SJCRH30 (cell line): ENCODE data around the gene KATNAL1. TPM values are rescaled to one million over a fixed set of nuclear protein-coding genes. Genes with fewer than 3 reads are reported as not detected.

ENCODE experiments used
- DNase-seq, 2 experiments: peaks; one replicate each; pipeline ENCODE4 v3.0.0-alpha.2; 2015 to 2020
- H3K27ac ChIP-seq: fragments of 250-450 bp; sonication (Bioruptor Pico); 2 replicates; pipeline ENCODE4 v1.5.1; 2020; ENCODE audit warnings: mild to moderate bottlenecking, moderate library complexity
- H3K27me3 ChIP-seq: fragments of 250-450 bp; sonication (Bioruptor Pico); 2 replicates; pipeline ENCODE4 v1.5.1; 2020; ENCODE audit warnings: mild to moderate bottlenecking, moderate library complexity
- H3K36me3 ChIP-seq: fragments of 250-450 bp; sonication (Bioruptor Pico); 2 replicates; pipeline ENCODE4 v1.5.1; 2020; ENCODE audit warnings: mild to moderate bottlenecking, moderate library complexity
- H3K4me1 ChIP-seq: fragments of 250-450 bp; sonication (Bioruptor Pico); 2 replicates; pipeline ENCODE4 v1.5.1; 2020; ENCODE audit warnings: mild to moderate bottlenecking, moderate library complexity
- H3K4me3 ChIP-seq: fragments of 250-450 bp; sonication (Bioruptor Pico); 2 replicates; pipeline ENCODE4 v1.5.1; 2020; ENCODE audit warnings: mild to moderate bottlenecking, moderate library complexity
- H3K9me3 ChIP-seq: fragments of 250-450 bp; sonication (Bioruptor Pico); replicated peaks from 2 replicates; pipeline ENCODE4 v1.5.1; 2020; ENCODE audit warnings: mild to moderate bottlenecking, moderate library complexity
- total RNA-seq: library from RNA; depleted of rRNA; stranded (reverse); fragments of >200 nt; shearing (Covaris generic); gene quantifications from 2 replicates; pipeline ENCODE4 v1.2.3, GENCODE V29; 2014

The KATNAL1 gene
- total RNA-seq, 1 experiment from 2014 or later, result 20.3 TPM

DNA sequence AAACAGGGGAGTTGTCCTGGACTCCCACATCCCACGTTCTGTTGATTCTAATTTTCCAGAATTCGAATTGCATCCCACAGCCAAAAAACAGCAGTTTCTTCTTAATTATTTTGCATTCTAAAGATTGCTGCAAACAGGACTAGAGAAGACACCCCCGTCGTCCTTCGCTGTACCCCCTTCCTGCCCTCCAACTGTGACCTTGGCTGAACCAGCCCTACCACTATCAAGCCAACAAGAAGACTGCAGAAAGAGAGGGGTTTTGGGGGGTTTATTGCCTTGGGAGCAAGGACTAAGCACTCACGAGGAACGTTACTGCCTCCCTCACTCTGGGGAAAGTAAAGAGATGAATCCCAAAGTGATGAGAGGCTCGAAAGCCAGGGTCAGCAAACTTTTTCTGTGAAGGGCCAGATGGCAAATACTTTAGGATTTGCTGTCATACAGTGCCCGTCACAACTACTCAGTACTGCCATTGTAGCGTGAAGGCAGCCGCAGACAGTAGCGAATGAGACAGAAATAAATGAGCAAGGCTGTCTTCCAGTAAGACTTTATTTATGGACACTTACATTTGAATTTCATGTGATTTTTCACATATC, 32.5 kb upstream of the KATNAL1 start:
- no peaks in the 10 kb centered on the region for H3K36me3 ChIP-seq
- H3K4me3 ChIP-seq, result no peak overlapping the region
- H3K9me3 ChIP-seq, result no peaks in the 10 kb centered on the region
- H3K27ac ChIP-seq, result no peak overlapping the region
- H3K27me3 ChIP-seq, result no peaks in the 10 kb centered on the region
- no peaks in the 10 kb centered on the region for H3K4me1 ChIP-seq
- DNase-seq, result no peak

DNA sequence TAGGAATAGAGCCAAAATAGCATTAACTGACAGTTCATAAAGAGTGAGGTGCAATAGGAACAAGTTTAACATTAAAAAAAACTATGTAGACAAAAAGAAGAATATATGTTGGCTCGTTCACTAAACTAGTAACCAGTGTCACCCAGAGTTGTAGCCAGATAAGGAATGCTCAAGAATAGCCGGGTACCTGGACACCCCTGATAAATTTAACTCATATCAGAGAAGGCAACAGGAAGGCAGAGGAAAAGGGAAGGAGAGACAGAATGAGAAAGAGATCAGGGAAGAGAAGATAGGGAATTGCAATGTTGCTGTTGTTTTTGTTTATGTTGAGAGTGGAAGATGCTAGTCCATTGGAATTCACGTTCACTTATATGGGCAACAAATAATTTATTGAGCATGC, 31.6 kb upstream of the KATNAL1 start:
- no peaks in the 10 kb centered on the region for H3K9me3 ChIP-seq
- DNase-seq, result no peak
- H3K36me3 ChIP-seq, result no peaks in the 10 kb centered on the region
- no peaks in the 10 kb centered on the region for H3K27me3 ChIP-seq
- no peak overlapping the region for H3K4me3 ChIP-seq
- no peak overlapping the region for H3K27ac ChIP-seq
- no peaks in the 10 kb centered on the region for H3K4me1 ChIP-seq

DNA sequence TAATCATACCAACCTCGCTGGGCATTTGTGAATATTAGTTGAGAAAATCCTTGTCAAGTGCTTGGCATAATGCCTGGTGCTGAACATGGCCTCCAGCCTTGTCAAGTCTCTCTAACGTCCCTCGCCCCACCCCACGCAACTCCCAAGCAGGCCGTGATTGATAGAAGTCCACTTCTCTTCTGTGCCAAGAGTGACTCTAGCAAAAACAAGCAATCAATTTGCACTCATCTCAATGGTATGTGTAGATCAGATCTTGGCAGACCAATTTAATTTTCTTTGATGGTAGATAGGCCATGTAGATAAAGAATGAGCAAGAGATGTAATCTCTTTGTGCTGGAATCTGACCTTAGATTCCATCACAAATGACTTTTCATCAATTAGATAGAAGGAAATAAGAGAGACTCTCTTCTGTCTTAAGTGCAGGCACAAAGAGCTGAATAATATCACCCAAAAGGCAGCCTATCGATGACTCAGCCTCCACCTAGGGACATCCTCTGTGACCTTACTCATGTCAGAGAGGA, 31.0 kb upstream of the KATNAL1 start:
- Histone ChIP-seq H3K27me3 (no peaks in the 10 kb centered on the region), H3K4me1 (no peaks in the 10 kb centered on the region), H3K36me3 (no peaks in the 10 kb centered on the region), H3K4me3 (no peak overlapping the region), H3K9me3 (no peaks in the 10 kb centered on the region), H3K27ac (no peak overlapping the region)
- no peak for DNase-seq

DNA sequence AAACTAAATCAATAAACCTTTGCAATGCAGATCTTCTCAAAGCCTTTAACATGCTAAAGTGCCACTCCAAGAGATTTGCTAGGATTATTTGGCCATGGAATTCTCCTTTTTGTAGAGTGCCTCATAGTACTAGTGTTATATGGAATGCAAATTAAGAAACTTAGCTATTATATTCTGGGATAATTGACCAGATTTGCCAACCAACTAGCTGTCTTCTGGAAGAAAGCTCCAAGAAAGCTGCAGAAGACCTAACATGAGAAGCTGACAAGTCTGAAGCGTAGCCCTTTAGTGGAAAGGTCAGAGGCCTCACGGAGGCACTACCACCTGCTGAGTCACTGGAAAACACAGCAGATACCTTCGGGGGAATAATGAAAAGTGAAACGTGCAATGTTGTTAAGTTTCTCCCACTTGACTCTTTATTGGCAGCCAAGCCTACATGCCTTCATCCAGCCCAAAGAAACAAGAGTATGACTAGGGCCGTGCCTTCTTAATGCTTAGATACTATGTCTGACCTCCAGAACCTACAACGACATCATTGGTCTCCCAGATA, 29.8 kb upstream of the KATNAL1 start:
- no peak overlapping the region for H3K27ac ChIP-seq
- no peaks in the 10 kb centered on the region for H3K4me1 ChIP-seq
- no peak for DNase-seq
- H3K4me3 ChIP-seq, result no peak overlapping the region
- H3K36me3 ChIP-seq, result no peaks in the 10 kb centered on the region
- no peaks in the 10 kb centered on the region for H3K9me3 ChIP-seq
- no peaks in the 10 kb centered on the region for H3K27me3 ChIP-seq

DNA sequence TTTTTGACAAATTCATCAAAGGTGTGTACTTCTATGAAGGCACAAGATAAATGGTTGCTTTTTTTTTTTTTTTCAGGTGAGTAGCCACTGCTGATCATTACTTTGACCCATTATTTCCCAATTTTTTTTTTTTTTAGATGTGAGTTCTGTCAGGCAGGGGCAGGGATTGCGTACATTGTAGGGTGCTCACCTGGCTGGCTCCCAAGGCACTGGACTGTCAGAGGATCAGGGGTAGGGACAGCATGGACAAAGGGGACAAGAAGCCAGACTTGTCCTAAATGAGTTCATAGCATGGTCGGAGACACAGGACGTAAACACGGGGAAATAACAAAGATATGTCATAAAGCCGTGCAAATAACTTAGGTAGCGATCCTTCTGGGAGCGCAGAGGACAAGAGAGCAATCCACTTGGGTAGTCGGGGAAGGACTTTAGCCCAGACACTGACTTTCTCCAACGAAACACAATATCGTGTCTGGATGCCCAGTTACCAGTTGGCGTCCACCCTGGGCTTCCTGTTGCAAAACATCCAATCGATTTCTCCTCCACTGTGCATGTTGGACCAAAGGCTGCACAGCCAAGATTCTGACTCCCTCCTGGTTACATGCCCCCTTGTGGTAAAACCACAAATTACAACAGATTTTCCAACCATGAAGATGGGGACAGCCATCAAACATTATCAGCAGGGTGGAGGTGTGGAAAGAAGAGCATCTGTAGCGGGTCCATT, 27.5 kb upstream of the KATNAL1 start:
- Histone ChIP-seq H3K27me3 (no peaks in the 10 kb centered on the region), H3K4me3 (no peak overlapping the region), H3K4me1 (no peaks in the 10 kb centered on the region), H3K27ac (no peak overlapping the region), H3K9me3 (no peaks in the 10 kb centered on the region; the same call in 1 of the 2 replicates), H3K36me3 (no peaks in the 10 kb centered on the region)
- DNase-seq, result peak; percentile 40 to 78

DNA sequence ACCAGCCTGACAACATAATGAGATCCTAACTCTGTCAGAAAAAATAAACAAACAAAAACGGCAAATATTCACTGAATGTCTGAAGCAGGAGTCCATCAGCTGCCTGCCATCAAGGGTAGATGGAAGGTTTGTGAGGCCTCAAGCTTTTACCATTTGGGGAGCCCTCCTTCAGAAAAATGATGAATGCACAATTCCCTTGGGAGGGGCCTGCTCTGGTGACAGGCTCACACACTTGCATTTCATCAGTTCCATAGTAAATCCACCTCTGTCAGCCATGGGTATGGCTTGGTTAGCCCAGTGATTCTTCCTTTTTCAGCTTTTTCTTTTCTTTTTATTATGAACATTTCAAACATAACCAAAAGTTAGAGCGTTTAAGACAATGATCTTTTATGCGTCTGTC, 26.3 kb upstream of the KATNAL1 start:
- H3K36me3 ChIP-seq, result no peaks in the 10 kb centered on the region
- H3K4me3 ChIP-seq, result no peak overlapping the region

GRCh38 chr13:30332456-30333143, 25.2 kb upstream of the KATNAL1 start:
- H3K9me3 ChIP-seq, result no peaks in the 10 kb centered on the region; the same call in 1 of the 2 replicates
- H3K4me3 ChIP-seq, result no peak overlapping the region
- no peak for DNase-seq
- H3K27me3 ChIP-seq, result no peaks in the 10 kb centered on the region
- no peaks in the 10 kb centered on the region; the same call in 1 of the 2 replicates for H3K4me1 ChIP-seq
- no peaks in the 10 kb centered on the region for H3K36me3 ChIP-seq
- no peak overlapping the region for H3K27ac ChIP-seq

More for the DNA sequence above, 26.3 kb upstream of the KATNAL1 start:
- H3K27me3 ChIP-seq, result no peaks in the 10 kb centered on the region
- H3K4me1 ChIP-seq, result no peaks in the 10 kb centered on the region; the same call in 1 of the 2 replicates
- H3K9me3 ChIP-seq, result no peaks in the 10 kb centered on the region; the same call in 1 of the 2 replicates
- no peak overlapping the region for H3K27ac ChIP-seq
- no peak for DNase-seq

DNA sequence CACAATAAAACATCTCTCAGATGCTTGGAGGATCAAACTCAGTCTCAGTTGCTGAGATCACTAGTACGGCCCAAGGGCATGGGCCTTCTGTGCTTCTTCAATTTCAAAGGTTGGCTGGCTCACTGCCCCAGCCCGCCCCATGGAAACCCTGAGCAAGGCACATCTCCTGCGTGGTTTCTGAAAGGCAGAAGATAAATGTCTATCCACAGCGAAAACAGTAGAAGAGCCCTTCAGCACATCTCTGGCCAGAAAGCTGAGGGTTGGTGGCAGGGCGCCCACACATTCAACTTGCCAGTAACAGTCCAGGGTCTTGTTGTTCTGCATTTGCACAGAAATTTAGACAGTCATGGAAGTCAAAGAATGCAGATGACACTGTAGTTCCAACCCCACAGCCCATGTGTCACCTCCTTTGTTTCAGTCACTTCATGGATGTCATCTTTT, 24.0 kb upstream of the KATNAL1 start:
- Histone ChIP-seq H3K36me3 (no peaks in the 10 kb centered on the region), H3K9me3 (no peaks in the 10 kb centered on the region; the same call in 1 of the 2 replicates), H3K4me3 (no peak overlapping the region), H3K27me3 (peaks cover 7% of the 10 kb centered on the region; the same call in 1 of the 2 replicates), H3K4me1 (no peaks in the 10 kb centered on the region; the same call in 1 of the 2 replicates), H3K27ac (no peak overlapping the region)
- no peak for DNase-seq

- H3K9me3 ChIP-seq, result no peaks in the 10 kb centered on the region; the same call in 1 of the 2 replicates
- H3K36me3 ChIP-seq, result no peaks in the 10 kb centered on the region
- H3K4me3 ChIP-seq, result no peak overlapping the region
- H3K4me1 ChIP-seq, result no peaks in the 10 kb centered on the region; the same call in 1 of the 2 replicates
- DNase-seq, result no peak
- H3K27ac ChIP-seq, result no peak overlapping the region
- peaks cover 7% of the 10 kb centered on the region; the same call in 1 of the 2 replicates for H3K27me3 ChIP-seq
These were observed 21.7 kb upstream of the KATNAL1 start for GRCh38 chr13:30329009-30329585.

GRCh38 chr13:30325668-30326067, 18.3 kb upstream of the KATNAL1 start:
- peaks cover 7% of the 10 kb centered on the region; the same call in 1 of the 2 replicates for H3K27me3 ChIP-seq
- H3K4me1 ChIP-seq, result no peaks in the 10 kb centered on the region; the same call in 1 of the 2 replicates
- no peak overlapping the region for H3K27ac ChIP-seq
- no peak overlapping the region for H3K4me3 ChIP-seq
- no peaks in the 10 kb centered on the region for H3K9me3 ChIP-seq
- no peak for DNase-seq
- H3K36me3 ChIP-seq, result no peaks in the 10 kb centered on the region

GRCh38 chr13:30323524-30323923, 16.2 kb upstream of the KATNAL1 start:
- Histone ChIP-seq H3K27me3 (peaks cover 7% of the 10 kb centered on the region; the same call in 1 of the 2 replicates), H3K9me3 (no peaks in the 10 kb centered on the region), H3K4me1 (no peaks in the 10 kb centered on the region), H3K27ac (no peak overlapping the region), H3K4me3 (no peak overlapping the region), H3K36me3 (no peaks in the 10 kb centered on the region)
- DNase-seq, result no peak

DNA sequence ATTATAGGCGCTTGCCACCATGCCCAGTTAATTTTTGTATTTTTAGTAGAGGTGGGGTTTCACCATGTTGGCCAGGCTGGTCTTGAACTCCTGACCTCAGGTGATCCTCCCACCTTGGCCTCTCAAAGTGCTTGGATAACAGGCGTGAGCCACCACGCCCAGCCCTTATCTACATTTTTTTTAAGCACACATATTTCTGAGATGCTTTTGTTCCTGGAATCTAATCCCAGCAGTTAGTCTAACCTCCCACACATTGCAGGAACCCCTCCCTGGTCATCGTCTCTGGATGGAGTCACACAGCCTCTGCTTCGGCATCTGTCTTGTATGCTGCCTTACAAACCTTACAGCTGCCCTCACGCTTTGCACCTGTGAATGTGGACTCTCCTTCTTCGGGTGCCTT, 15.1 kb upstream of the KATNAL1 start:
- no peak overlapping the region for H3K27ac ChIP-seq
- H3K4me1 ChIP-seq, result no peaks in the 10 kb centered on the region
- no peaks in the 10 kb centered on the region for H3K36me3 ChIP-seq
- no peak for DNase-seq
- no peaks in the 10 kb centered on the region for H3K9me3 ChIP-seq
- peaks cover 7% of the 10 kb centered on the region; the same call in 1 of the 2 replicates for H3K27me3 ChIP-seq
- no peak overlapping the region for H3K4me3 ChIP-seq

DNA sequence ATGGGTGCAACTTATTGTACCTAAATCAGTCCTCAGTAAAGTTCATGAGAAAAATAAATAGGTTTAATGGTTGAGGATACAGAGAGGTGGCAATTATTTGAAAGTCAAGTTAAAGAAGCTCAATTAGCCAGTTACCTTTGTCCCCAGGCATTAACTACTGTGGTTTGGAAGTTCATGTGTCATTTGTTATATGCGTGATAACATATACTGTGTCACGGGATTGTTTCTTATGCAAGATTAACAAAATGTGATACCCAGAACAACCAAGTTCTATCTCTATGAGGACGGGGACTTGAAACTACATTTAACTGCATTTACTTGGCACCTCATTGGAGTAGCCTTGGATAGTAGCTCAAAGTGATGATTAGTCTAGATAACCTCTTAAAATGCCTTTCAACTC, 13.9 kb upstream of the KATNAL1 start:
- no peaks in the 10 kb centered on the region for H3K4me1 ChIP-seq
- no peak for DNase-seq
- H3K27me3 ChIP-seq, result no peaks in the 10 kb centered on the region
- H3K27ac ChIP-seq, result no peak overlapping the region
- H3K9me3 ChIP-seq, result no peaks in the 10 kb centered on the region
- H3K36me3 ChIP-seq, result no peaks in the 10 kb centered on the region
- H3K4me3 ChIP-seq, result no peak overlapping the region

DNA sequence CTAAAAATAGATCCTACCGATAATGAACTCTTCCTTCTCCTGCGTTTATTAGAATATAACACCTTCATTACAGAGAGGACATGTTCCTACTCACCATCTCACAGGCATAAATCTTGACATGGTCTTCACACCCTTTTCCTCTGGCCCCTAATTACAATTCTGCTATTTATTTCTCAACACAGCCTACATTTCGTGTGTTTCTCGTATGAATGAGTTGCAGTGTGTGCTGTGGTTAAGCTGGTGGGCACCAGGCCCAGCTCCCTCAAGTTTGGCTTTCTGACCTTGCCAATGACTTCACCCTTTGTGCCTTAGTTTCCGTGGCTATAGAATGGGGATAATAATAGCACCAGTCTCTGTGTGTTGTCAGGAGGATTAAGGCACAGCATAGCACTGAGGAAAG, 12.3 kb upstream of the KATNAL1 start:
- DNase-seq, result no peak
- Histone ChIP-seq H3K27me3 (no peaks in the 10 kb centered on the region), H3K36me3 (no peaks in the 10 kb centered on the region), H3K4me1 (no peaks in the 10 kb centered on the region), H3K27ac (no peak overlapping the region), H3K9me3 (no peaks in the 10 kb centered on the region), H3K4me3 (no peak overlapping the region)
